GM10248 (cell line): ENCODE data around the gene DUOX1.

Experiments
- CTCF ChIA-PET: fragments of 300-600 bp; sonication (Branson Sonifier 250); formaldehyde crosslinking; extraction: SDS; loops from one replicate; lab custom pipeline; 2021; ENCODE audit warnings: antibody characterized with exemption; lab: Yijun Ruan, JAX
- POLR2A ChIA-PET: fragments of 350-650 bp; sonication (Branson Sonifier 250); formaldehyde crosslinking; extraction: SDS; loops from one replicate; lab custom pipeline; 2020; ENCODE audit warnings: antibody characterized with exemption; lab: Yijun Ruan, JAX
- DNase-seq: peaks from one replicate; pipeline ENCODE4 v3.0.0; 2012; ENCODE audit errors: extremely low spot score
- CTCF ChIP-seq: IDR thresholded peaks from 2 replicates; pipeline ENCODE4 v1.5.1; 2012; ENCODE audit warnings: mild to moderate bottlenecking, low read depth; ENCODE audit errors: extremely low read depth, missing control alignments, control extremely low read depth

DUOX1 gene

GRCh38 chr15:45147606-45148005, 17.8 kb downstream of the DUOX1 start:
- POLR2A ChIA-PET, result no interaction called here
- DNase-seq, result no peak
- CTCF ChIA-PET, result interaction anchor here (1.6 to 4.5 kb wide), 2 partner anchors 16 to 30 kb away, joined by 4 to 27 read pairs; no protein-coding TSS in a partner anchor
- no peak for TF ChIP-seq CTCF

GRCh38 chr15:45148076-45149059, 18.6 kb downstream of the DUOX1 start:
- CTCF ChIA-PET, result interaction anchor here (1.5 to 4.5 kb wide), 5 partner anchors 15 to 310 kb away, joined by 3 to 27 read pairs (median 5); no protein-coding TSS in a partner anchor
- no peak for DNase-seq
- POLR2A ChIA-PET, result no interaction called here
- TF ChIP-seq CTCF, result no peak

- no peak for TF ChIP-seq CTCF
- CTCF ChIA-PET, result interaction anchor here (1.2 to 4.5 kb wide), 6 partner anchors 14 to 309 kb away, joined by 3 to 27 read pairs (median 4); no protein-coding TSS in a partner anchor
- DNase-seq, result no peak
- POLR2A ChIA-PET, result no interaction called here
These were observed 19.3 kb downstream of the DUOX1 start for GRCh38 chr15:45149060-45149459.

GRCh38 chr15:45150481-45150880, 20.7 kb downstream of the DUOX1 start:
- POLR2A ChIA-PET, result no interaction called here
- no peak for TF ChIP-seq CTCF
- CTCF ChIA-PET, result interaction anchor here (1.2 to 4.5 kb wide), 7 partner anchors 8 to 308 kb away, joined by 3 to 27 read pairs (median 5); no protein-coding TSS in a partner anchor
- DNase-seq, result no peak

- no peak for TF ChIP-seq CTCF
- ChIA-PET POLR2A (no interaction called here), CTCF (interaction anchor here (1.2 to 4.5 kb wide), 5 partner anchors 9 to 17 kb away, joined by 3 to 27 read pairs (median 5); no protein-coding TSS in a partner anchor)
- DNase-seq, result no peak
These were observed 21.2 kb downstream of the DUOX1 start for GRCh38 chr15:45150997-45151396.
